Ishikawa (cell line): ENCODE measurements around the gene RALGPS1.

Experiments used
- CEBPB ChIP-seq: IDR thresholded peaks from 2 replicates; pipeline ENCODE4 v1.6.1; 2012
- EP300 ChIP-seq: IDR thresholded peaks from 2 replicates; pipeline ENCODE4 v1.6.1; 2012; ENCODE audit warnings: borderline replicate concordance
- MAX ChIP-seq: IDR thresholded peaks from 2 replicates; pipeline ENCODE4 v1.6.1; 2012
- RAD21 ChIP-seq: IDR thresholded peaks from 2 replicates; pipeline ENCODE4 v1.6.1; 2012; ENCODE audit warnings: low read depth
- USF1 ChIP-seq: IDR thresholded peaks from 2 replicates; pipeline ENCODE4 v1.6.1; 2012
- YY1 ChIP-seq: IDR thresholded peaks from 2 replicates; pipeline ENCODE4 v1.6.1; 2012; ENCODE audit warnings: low read depth

- TF ChIP-seq CEBPB (no peak), RAD21 (no peak), USF1 (no peak), MAX (no peak), EP300 (no peak), YY1 (no peak)
Observed at GRCh38 chr9:127139775-127140174, 225.2 kb downstream of the RALGPS1 start.
